Measurements from ENCODE around the gene MYOM1.

The MYOM1 gene

DNA sequence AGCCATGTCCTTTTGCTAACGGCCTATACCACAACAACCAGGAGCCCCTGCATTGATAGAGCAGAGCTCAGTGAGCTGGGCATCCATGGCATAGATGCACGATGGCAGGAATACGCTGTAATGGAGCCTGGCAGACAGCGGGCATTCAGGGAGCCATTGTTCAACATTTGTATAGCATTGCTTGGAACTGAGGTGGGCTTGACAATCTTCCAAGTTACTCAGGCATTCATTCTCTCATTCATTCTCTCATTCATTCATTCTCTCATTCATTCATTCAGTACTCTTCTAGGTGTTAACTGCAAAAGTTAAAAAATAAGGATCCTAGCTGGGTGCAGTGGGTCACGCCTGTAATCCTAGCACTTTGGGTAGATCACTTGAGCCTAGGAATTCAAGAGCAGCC, 62.7 kb downstream of the MYOM1 start:
- in situ Hi-C loops (cut with MboI; ENCODE audit: low sequenced_read_pairs, unreplicated experiment) = no loop called here
- DNase-seq (ENCODE audit: low spot score) = no peak
- TF ChIP-seq, protein P1, sequence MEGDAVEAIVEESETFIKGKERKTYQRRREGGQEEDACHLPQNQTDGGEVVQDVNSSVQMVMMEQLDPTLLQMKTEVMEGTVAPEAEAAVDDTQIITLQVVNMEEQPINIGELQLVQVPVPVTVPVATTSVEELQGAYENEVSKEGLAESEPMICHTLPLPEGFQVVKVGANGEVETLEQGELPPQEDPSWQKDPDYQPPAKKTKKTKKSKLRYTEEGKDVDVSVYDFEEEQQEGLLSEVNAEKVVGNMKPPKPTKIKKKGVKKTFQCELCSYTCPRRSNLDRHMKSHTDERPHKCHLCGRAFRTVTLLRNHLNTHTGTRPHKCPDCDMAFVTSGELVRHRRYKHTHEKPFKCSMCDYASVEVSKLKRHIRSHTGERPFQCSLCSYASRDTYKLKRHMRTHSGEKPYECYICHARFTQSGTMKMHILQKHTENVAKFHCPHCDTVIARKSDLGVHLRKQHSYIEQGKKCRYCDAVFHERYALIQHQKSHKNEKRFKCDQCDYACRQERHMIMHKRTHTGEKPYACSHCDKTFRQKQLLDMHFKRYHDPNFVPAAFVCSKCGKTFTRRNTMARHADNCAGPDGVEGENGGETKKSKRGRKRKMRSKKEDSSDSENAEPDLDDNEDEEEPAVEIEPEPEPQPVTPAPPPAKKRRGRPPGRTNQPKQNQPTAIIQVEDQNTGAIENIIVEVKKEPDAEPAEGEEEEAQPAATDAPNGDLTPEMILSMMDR (IDR thresholded peaks at IDR 0.05; ENCODE audit: borderline replicate concordance, control extremely low read depth, extremely low read depth, insufficient read depth, missing control alignments) = no peak

- no peak for DNase-seq (ENCODE audit: low spot score)
- TF ChIP-seq, protein P1 (IDR thresholded peaks at IDR 0.05; ENCODE audit: borderline replicate concordance, control extremely low read depth, extremely low read depth, insufficient read depth, missing control alignments) = no peak
- in situ Hi-C loops (cut with MboI; ENCODE audit: low sequenced_read_pairs, unreplicated experiment) = no loop called here
Observed at GRCh38 chr18:3156325-3156640, 63.5 kb downstream of the MYOM1 start.

DNA sequence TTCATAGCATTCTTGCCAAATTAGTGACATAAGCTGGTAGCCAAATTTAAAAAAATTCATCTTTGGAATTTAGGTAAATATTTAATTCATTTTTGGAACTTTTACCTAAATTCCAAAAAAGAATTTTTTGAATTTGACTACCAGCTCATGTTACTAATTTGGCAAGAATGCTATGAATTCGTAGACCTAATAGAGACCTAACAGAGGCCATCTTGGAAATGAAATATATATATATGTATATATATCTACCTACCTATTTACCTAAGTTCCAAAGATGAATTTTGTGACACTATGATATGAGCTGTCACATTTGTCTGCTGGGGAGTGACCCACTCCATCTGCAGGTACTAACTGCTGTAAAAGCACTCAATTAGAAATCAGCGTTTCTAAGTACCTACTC, 65.6 kb downstream of the MYOM1 start:
- DNase-seq (ENCODE audit: low spot score) = no peak
- in situ Hi-C loops (cut with MboI; ENCODE audit: low sequenced_read_pairs, unreplicated experiment) = no loop called here
- TF ChIP-seq, protein P1 (IDR thresholded peaks at IDR 0.05; ENCODE audit: borderline replicate concordance, control extremely low read depth, extremely low read depth, insufficient read depth, missing control alignments) = no peak

DNA sequence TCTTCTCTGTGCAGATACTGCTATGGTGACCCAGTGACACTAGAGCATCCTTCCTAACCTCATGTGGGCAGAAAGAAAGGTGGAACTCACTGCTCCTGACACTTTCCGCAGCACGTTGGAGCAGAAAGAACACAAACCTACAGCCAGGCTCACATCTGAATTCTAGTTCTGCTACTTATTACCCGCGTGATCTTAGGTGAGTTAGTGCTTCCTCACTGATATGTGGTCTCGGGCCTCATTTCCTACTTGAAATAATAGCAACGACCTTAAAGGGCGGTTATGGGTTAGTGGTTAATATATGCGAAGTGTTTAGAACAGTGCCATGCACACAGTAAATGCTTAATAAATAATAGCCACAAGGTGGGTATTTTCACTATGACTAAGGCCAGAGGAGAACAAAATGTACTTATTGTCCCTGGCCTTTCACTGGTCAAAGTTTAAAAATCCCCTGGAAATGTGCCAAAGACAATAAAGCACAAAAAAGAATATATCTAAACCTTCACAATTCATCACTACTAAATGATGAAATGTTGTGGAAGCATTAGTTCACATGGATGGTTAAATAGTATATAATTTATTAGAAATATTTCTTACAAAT, 66.6 kb downstream of the MYOM1 start:
- in situ Hi-C loops (cut with MboI; ENCODE audit: low sequenced_read_pairs, unreplicated experiment) = no loop called here
- DNase-seq (ENCODE audit: low spot score) = no peak
- TF ChIP-seq, protein P1 (IDR thresholded peaks at IDR 0.05; ENCODE audit: borderline replicate concordance, control extremely low read depth, extremely low read depth, insufficient read depth, missing control alignments) = no peak

DNA sequence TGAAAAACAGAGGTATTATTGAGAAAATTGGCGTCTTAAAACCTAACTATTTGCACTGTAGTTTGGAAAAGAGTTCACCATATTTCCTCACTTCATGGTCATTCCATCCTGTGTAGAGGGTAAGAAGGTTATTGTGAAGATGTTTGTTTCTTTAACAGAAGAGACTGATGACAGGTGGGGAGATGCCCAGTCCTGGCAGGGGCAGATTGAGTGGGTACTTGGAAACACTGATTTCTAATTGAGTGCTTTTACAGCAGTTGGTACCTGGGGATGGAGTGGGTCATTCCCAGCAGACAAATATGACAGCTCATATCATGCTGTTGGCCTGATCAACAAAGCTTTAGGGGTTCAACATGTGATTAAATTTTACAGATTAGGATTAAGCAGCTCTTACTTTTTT, 67.5 kb downstream of the MYOM1 start:
- DNase-seq (ENCODE audit: low spot score) = no peak
- TF ChIP-seq, protein P1 (IDR thresholded peaks at IDR 0.05; ENCODE audit: borderline replicate concordance, control extremely low read depth, extremely low read depth, insufficient read depth, missing control alignments) = no peak
- in situ Hi-C loops (cut with MboI; ENCODE audit: low sequenced_read_pairs, unreplicated experiment) = no loop called here

GRCh38 chr18:3151399-3152264, 68.1 kb downstream of the MYOM1 start:
- DNase-seq (ENCODE audit: low spot score) = peak; percentile 72
- in situ Hi-C loops (cut with MboI; ENCODE audit: low sequenced_read_pairs, unreplicated experiment) = no loop called here

More at GRCh38 chr18:3151399-3152264, 68.1 kb downstream of the MYOM1 start:
- TF ChIP-seq, protein P1 (IDR thresholded peaks at IDR 0.05; ENCODE audit: borderline replicate concordance, control extremely low read depth, extremely low read depth, insufficient read depth, missing control alignments) = peak; percentile 71
